Type B pancreatic cell (in vitro differentiated cells): Measurements from ENCODE around the gene CDK5. TPM values are rescaled to one million over a fixed set of nuclear protein-coding genes. Genes with fewer than 3 reads are reported as not detected.

Source experiments
- DNase-seq: peaks from one replicate; pipeline ENCODE4 v3.0.0; 2021; ENCODE audit warnings: mixed read lengths; ENCODE audit not compliant: unreplicated experiment; ENCODE audit errors: extremely low spot score
- H3K27ac Mint-ChIP-seq: 2 replicates; pipeline ENCODE4 v1.8.0; 2021; ENCODE audit warnings: mild to moderate bottlenecking, mixed read lengths
- H3K27me3 Mint-ChIP-seq: 2 replicates; pipeline ENCODE4 v1.8.0; 2021; ENCODE audit warnings: mixed read lengths
- H3K36me3 Mint-ChIP-seq: 2 replicates; pipeline ENCODE4 v1.8.0; 2021; ENCODE audit warnings: mixed read lengths
- H3K4me1 Mint-ChIP-seq: one replicate; pipeline ENCODE4 v1.8.0; 2021; ENCODE audit warnings: mixed read lengths; ENCODE audit not compliant: unreplicated experiment
- H3K4me3 Mint-ChIP-seq: 2 replicates; pipeline ENCODE4 v1.8.0; 2021; ENCODE audit warnings: mild to moderate bottlenecking, mixed read lengths
- H3K9me3 Mint-ChIP-seq: 2 replicates; pipeline ENCODE4 v1.8.0; 2021; ENCODE audit warnings: mixed read lengths
- total RNA-seq: library from RNA; stranded (reverse); gene quantifications from 2 replicates; pipeline ENCODE4 v1.2.1, GENCODE V29; 2021; ENCODE audit warnings: low replicate concordance
- TF ChIP-seq, protein P1 (sequence below): fragments of 200-600 bp; sonication (generic); conservative IDR thresholded peaks from 2 replicates; pipeline ENCODE4 v1.5.0; 2021; ENCODE audit warnings: antibody characterized with exemption, mild to moderate bottlenecking

CDK5 gene
- total RNA-seq, 1 donor from 2014 or later, result 20.5 TPM

- Mint-ChIP-seq H3K36me3 (no peaks in the 10 kb centered on the region), H3K27ac (peak overlapping the region; percentile 63), H3K4me1 (peaks cover 17% of the 10 kb centered on the region), H3K9me3 (no peaks in the 10 kb centered on the region), H3K27me3 (peaks cover 68% of the 10 kb centered on the region), H3K4me3 (peak overlapping the region; percentile 83)
- TF ChIP-seq, protein P1, sequence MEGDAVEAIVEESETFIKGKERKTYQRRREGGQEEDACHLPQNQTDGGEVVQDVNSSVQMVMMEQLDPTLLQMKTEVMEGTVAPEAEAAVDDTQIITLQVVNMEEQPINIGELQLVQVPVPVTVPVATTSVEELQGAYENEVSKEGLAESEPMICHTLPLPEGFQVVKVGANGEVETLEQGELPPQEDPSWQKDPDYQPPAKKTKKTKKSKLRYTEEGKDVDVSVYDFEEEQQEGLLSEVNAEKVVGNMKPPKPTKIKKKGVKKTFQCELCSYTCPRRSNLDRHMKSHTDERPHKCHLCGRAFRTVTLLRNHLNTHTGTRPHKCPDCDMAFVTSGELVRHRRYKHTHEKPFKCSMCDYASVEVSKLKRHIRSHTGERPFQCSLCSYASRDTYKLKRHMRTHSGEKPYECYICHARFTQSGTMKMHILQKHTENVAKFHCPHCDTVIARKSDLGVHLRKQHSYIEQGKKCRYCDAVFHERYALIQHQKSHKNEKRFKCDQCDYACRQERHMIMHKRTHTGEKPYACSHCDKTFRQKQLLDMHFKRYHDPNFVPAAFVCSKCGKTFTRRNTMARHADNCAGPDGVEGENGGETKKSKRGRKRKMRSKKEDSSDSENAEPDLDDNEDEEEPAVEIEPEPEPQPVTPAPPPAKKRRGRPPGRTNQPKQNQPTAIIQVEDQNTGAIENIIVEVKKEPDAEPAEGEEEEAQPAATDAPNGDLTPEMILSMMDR, result peak; percentile 16
- DNase-seq, result no peak
These were observed 39.1 kb downstream of the CDK5 start for GRCh38 chr7:151018421-151019129.

- Mint-ChIP-seq H3K36me3 (no peaks in the 10 kb centered on the region), H3K4me3 (peak overlapping the region; percentile 83), H3K27ac (peak overlapping the region; percentile 63), H3K4me1 (peaks cover 17% of the 10 kb centered on the region), H3K9me3 (no peaks in the 10 kb centered on the region), H3K27me3 (peaks cover 66% of the 10 kb centered on the region)
- TF ChIP-seq, protein P1, result peak; percentile 99
- peak; percentile 92 for DNase-seq
These were observed 39.7 kb downstream of the CDK5 start for GRCh38 chr7:151017953-151018420.

DNA sequence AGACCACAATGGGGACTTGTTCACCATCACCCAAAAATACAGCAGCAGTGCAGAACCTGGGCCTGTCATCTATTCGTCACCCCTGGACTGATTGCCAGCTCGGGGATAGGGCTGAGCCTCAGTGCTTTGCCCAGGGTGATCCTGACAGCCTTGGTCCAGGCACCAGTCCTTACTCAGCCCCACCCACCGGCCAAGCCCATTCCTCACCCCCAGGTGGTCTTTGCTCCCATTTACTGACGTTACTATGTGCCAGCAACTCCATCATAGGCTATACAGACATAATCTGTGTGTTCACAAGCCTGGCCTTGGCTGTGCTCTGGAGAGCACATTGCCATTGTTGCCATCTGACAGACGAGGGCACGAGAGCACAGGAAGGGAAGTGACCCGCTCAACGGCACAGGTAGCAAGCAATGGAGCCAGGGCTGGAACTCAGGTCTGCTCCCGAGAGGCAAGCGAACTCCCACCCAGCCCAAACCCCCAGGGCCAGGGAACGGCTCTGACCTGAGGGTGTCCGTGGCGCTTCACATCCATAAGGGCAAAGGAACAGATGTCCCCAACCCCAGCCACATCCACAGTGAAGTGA is 40.2 kb downstream of the CDK5 start:
- H3K9me3 Mint-ChIP-seq, result no peaks in the 10 kb centered on the region
- TF ChIP-seq, protein P1, result no peak
- H3K4me1 Mint-ChIP-seq, result peaks cover 22% of the 10 kb centered on the region
- H3K4me3 Mint-ChIP-seq, result peak overlapping the region; percentile 83
- H3K36me3 Mint-ChIP-seq, result no peaks in the 10 kb centered on the region
- DNase-seq, result no peak
- peaks cover 68% of the 10 kb centered on the region for H3K27me3 Mint-ChIP-seq
- H3K27ac Mint-ChIP-seq, result peak overlapping the region; percentile 63

- Mint-ChIP-seq H3K4me3 (peak overlapping the region; percentile 83), H3K27ac (no peak overlapping the region), H3K36me3 (no peaks in the 10 kb centered on the region), H3K4me1 (peaks cover 28% of the 10 kb centered on the region), H3K27me3 (peaks cover 72% of the 10 kb centered on the region), H3K9me3 (no peaks in the 10 kb centered on the region)
- TF ChIP-seq, protein P1, result no peak
- DNase-seq, result no peak
These were observed 40.8 kb downstream of the CDK5 start for GRCh38 chr7:151016942-151017341.

DNA sequence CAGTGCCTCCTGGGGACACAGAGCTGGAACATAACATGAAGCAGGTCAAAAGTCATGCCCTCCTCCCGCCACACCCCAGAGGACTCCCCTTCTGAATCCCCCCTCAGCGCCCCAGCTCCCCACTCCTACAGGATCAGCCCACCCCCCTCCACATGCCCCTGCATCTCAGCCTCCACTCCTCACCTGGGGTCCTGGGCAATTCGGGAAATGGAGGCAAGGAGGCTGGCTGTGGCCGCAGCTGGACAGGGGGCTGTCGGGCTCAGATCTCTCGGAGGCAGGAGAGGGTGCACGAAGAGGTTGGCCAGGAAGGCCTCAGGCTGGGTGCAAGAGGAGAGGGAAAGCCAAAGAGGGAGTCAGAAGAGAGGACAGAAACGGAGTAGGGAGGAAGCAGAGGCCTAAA is 41.2 kb downstream of the CDK5 start:
- no peak for DNase-seq
- TF ChIP-seq, protein P1, result no peak
- Mint-ChIP-seq H3K27ac (no peak overlapping the region), H3K4me1 (peaks cover 30% of the 10 kb centered on the region), H3K4me3 (peak overlapping the region; percentile 20), H3K36me3 (no peaks in the 10 kb centered on the region), H3K9me3 (no peaks in the 10 kb centered on the region), H3K27me3 (peaks cover 73% of the 10 kb centered on the region)
